Measurements from ENCODE around the gene CEP192.

- TF ChIP-seq POLR2A (IDR thresholded peaks at IDR 0.05) = no peak
- TF ChIP-seq CTCF (IDR thresholded peaks at IDR 0.05) = no peak
Measured at GRCh38 chr18:13032173-13032572, 41.0 kb downstream of the CEP192 start.

Measured in testis (tissue), 2 donors.